ENCODE results near the gene DKKL1.
"Not testable (repeated sequence)": the region's sequence is repeated elsewhere in the genome, so short reads cannot be mapped to it uniquely, and the experiment has no call there.

Gene DKKL1

DNA sequence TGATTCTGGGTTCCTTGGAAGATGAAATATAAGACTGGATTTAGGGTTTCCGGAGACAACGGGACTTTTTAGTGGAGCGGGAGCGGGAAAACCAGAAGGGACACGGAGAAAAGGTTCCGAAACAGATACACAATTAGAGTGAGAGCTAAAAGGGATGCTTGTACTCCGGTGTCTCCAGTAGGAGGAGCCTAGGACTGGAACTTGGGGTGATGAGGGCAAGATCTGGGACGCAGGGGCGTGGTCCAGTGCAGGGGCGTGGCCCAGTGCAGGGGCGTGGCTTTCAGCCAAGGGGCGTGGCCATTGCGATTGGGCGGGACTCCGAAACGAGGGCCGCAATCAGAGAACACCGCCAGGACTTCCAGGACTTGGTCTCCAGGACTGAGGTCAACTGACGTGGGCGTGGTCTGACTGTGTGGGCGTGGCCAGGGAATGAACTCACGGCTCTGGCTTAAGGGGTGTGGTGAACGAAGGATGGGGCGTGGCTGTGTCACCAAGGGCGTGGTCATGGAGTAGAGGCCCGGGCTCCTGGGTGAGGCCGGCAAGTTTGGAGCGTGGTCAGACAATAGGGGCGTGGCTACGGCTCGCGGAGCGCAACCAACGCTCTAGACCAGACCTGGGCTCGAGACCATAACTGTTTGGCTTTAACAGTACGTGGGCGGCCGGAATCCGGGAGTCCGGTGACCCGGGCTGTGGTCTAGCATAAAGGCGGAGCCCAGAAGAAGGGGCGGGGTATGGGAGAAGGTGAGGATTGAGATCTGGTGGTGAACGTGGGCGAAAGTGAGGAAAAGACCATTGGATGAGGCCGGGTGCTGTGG is at the start of gene DKKL1:
DKKL1 (plus strand) TSS at position 610 of the 815 bp plus-strand sequence; CDS start at position 732, 122 bp downstream.
- no peak for DNase-seq

- no peak for DNase-seq
Observed at GRCh38 chr19:49315111-49315510, 48.6 kb upstream of the DKKL1 start.

GRCh38 chr19:49316284-49316683 is 47.4 kb upstream of the DKKL1 start:
- no peak for DNase-seq

DNA sequence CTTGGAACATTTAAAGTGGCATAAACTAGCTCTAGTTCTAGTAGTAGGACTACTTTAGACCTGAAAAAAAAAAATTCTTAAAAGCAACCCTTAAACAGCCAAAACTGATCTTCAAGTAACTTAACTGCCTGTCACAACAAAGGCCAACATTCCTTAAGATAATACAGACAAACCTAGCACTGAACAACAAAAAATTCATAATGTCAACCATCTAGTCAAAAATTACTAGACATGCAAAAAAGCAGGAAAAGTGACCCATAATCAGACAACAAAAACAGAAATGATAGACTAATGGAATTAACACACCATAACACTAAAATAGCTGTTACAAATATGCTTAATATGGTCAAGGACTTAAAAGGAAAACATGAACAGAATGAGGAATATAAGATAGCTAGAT is 45.4 kb upstream of the DKKL1 start:
- no peak for DNase-seq

DNA sequence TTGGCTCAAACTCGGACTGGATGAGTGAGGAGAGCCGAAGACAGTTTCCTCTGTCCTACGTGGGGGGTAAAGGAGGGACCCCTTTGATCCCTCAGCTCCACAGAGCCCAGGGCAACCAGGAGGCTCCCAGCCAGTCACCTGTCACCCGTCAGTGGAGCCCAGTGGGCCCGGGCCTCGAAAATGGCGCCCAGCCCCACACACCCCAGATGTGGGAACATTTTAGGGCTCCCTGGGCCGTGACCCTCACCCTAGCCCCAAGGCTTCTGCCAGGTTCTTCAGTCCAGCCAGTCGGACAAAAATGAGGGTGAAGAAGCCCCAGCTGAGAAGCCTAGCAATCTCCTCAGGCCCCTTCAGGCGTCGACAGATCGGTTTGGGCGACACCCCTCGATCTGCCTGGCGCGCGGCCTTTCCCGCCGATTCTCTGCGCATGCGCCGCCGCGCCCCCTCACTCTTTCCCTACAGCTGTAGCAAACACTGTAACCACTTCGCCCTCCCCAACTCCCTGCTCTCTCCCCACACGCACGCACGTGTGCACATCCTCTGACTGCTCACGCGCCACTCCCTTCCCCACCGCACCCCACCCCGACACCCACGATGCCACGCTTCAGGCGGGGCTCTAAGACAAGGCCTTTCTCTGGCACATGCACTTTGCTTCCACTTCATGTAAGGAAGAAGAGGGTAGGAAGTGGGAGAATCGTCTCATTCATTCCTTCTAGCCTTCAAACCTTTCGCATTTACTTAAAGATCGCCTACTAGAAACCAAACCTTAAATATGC is 38.7 kb upstream of the DKKL1 start, which contains the start of gene SLC6A16:
SLC6A16 (minus strand) TSS at position 391 of the 776 bp plus-strand sequence. CDS start 13,844 bp downstream, outside the sequence.
- no peak for DNase-seq

- not testable (repeated sequence) for DNase-seq
Observed at GRCh38 chr19:49325756-49326155, 37.9 kb upstream of the DKKL1 start.

GRCh38 chr19:49326165-49326704 is 37.4 kb upstream of the DKKL1 start:
- DNase-seq: no peak

DNA sequence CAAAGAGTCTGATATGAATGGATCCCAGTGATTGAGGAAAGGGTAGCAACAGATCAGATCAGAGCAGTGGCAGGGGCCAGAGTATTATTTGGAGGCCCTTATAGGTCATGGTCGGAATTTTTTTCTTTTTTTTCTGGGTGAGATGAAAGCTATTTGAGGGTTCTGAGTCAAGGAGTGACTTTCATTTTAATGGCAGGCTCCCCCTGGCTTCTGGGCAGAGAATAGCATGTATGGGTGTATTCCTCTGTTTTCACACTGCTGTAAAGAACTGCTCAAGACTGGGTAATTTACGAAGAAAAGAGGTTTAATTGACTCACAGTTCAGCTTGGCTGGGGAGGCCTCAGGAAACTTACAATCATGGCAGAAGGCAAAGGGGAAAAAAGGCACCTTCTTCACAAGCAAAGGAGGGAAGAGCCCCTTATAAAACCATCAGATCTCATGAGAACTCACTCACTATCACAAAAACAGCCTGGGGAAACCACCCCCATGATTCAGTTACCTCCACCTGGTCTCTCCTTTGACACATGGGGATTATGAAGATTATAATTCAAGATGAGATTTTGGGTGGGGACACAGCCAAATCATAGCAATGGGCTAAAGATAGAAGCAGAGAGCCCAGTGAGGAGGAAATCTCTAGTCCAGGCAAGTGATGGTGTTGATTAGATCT is 35.7 kb upstream of the DKKL1 start:
- no peak for DNase-seq

GRCh38 chr19:49328741-49329140 is 34.9 kb upstream of the DKKL1 start:
- no peak for DNase-seq

DNA sequence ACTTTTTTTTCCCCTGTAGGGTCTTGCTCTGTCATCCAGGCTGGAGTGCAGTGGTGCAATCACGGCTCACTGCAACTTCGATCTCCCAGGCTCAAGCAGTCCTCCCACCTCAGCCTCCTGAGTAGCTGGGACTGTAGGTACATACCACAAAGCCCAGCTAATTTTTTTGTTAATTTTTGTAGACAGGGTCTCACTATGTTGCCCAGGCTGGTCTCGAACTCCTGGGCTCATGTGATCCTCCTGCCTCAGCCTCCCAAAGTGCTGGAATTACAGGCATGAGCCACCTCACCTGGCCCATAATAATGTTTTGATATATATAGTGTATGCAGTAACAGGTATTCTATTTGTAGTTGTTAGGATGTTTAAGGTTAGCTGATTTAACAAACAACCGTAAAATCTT is 32.5 kb upstream of the DKKL1 start:
- not testable (repeated sequence) for DNase-seq

DNA sequence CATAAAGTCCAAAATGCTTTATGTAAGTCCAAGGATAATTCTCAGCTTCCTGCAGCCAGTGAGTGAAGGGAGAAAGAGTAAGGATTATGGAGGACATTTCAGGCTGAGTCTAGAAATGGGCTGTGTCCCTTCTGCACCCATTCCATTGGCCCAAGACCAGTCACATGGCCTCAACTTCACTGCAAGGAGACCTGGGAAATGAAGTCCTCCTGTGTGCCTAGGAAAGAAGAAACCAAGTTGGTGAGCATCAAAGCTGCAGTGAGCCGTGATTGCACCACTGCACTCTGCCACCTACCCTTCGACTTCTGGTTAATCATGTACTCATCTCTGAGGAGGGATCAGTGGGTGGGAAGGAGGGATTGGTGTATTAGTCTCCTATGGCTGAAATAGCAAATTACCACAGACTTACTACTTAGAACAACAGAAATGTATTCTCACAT is 32.0 kb upstream of the DKKL1 start:
- DNase-seq: no peak

DNA sequence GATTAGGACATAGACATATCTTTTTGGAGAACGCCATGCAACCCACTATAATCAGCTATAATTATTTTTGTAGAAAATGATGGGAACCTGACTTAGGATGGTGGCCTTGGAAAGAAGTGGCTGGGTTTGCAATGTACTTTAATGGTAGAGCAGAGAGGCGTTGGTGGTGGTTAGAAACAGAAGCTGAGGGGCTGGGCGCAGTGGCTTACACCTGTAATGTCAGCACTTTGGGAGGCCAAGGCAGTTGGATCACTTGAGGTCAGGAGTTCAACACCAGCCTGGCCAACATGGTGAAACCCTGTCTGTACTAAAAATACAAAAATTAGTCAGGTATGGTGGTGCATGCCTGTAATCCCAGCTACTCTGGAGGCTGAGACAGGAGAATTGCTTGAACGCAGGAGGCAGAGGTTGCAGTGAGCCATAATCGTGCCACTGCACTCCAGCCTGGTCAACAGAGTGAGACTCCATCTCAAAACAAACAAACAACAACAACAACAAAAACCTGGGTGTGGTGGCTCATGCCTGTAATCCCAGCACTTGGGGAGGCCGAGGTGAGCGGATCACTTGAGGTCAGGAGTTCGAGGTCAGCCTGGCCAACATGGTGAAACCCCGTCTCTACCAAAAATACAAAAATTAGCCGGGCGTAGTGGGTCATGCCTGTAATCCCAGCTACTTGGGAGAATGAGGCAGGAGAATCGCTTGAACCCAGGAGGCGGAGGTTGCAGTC is 30.8 kb upstream of the DKKL1 start:
- not testable (repeated sequence) for DNase-seq

GRCh38 chr19:49333418-49333805 is 30.3 kb upstream of the DKKL1 start:
- no peak for DNase-seq

GRCh38 chr19:49333811-49334288 is 29.8 kb upstream of the DKKL1 start:
- DNase-seq: no peak

- peak; percentile 33 for DNase-seq
Observed at GRCh38 chr19:49335071-49335783, 28.4 kb upstream of the DKKL1 start, which contains the start of gene CD37. Gene CD37 (plus strand): TSS chr19:49335406. CDS start chr19:49335541, 135 bp downstream.

DNA sequence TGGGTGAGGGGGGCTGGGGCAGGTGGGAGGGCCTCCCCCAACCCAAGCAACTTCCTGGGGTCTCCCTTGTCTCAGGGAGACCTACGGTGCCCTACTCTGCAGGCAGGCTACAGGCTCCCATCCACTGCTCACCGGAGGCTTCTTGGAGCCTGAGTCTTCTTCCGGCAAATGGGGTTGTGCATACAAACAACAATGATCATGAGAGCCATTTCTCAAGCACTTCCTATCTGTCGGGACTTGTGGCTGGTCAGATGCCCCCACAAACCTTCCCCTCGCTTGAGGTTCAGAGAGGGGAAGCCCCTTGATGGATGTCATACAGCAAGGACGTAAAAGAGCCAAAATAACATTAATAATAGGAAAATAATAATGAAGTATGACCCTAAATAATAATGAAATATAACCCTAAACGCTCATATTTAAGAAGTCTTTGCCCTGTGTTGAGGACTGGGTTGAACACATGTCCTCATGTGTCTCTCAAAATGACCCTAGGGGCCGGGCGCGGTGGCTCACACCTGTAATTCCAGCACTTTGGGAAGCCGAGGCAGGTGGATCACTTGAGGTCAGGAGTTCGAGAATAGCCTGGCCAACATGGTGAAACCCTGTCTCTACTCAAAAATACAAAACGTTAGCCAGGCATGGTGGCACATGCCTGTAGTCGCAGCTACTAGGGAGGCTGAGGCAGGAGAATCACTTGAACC is 27.7 kb upstream of the DKKL1 start:
- DNase-seq: no peak

DNA sequence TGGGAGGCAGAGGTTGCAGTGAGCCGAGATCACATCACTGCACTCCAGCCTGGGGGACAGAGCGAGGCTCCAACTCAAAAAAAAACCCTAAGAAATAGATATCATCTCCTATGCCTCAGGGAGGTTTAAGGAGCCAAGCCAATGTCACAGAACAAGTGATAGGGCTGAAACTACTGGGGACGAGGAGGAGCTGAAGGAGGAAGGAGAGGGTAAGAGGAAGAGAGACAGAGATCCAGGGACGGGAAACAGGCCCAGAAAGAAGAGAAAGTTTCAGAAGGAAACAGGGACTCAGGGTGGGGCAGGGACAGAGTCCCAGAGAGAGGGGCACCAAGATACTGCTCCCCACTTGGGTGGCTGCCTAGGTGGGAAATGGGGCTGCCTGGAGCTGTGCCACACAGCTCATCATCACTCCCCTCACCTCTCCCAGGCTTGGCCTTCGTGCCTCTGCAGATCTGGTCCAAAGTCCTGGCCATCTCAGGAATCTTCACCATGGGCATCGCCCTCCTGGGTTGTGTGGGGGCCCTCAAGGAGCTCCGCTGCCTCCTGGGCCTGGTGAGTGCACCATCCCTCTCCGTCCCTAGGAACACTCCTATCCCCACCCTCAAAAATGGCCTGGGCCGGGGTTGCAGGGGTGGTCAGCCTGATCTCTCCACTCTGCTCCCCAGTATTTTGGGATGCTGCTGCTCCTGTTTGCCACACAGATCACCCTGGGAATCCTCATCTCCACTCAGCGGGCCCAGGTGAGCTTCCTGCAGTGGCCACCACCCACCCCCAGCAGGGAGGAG is 27.0 kb upstream of the DKKL1 start:
- DNase-seq: no peak

GRCh38 chr19:49337267-49338022 is 26.2 kb upstream of the DKKL1 start:
- no peak for DNase-seq
